CD4-positive, alpha-beta T cell treated with Interleukin-17A for 1 hour (primary cell): ENCODE measurements around the gene MYH13.

Experiments
- DNase-seq: peaks from one replicate; pipeline ENCODE4 v3.0.0-alpha.2; 2020

Gene MYH13

DNA sequence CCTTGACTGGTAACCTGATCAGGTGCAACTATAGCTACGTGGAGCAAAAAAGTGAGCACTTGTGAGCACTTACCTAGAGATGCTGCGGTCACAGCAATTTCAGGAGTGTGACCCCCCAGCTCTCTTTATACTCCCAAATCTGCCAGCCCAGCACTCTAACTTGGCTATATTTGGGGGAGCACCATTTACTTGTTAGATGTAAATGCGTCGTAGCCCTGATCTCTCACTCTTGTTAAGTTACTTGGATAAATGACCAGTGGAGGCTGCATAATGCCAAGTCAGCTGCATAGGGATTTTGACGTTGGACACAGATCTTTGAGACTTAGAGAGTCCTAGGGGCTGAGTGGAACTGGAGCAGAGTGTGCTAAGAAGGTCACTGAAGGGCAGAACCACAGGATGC lies at the start of gene MYH13:
TSS of gene MYH13 (minus strand) at position 101 of the 400 bp plus-strand sequence. CDS start 8,476 bp downstream, outside the sequence.
- no peak for DNase-seq

DNA sequence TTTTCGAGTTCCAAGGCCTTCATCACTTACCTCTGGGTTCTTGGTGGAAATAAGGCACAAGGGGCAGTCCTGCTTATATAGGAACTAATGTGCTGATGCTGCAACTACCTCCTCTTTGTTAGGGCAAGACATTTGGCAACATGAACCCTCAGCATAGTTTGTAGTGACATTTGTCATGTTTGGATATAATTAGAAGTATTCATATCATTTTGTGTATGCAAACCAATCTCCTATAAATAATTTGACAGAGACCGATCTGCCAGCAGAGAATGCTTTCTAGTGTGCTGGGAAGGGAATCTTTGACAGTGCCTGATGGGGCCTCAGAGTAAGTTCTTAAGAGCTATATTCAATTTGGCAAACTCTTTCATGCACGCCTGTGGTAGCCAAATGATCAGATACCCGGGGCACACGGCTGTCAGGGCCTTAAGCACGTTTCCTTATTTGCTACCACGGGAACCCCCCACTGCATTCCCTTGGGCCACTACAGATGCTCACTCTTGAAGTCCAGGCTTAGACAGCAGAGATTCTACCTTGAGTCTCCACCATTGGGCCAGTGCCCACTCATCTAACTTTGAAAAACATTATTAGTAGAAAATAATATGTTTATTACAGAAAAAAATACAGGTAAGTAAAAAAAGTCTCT lies 49.2 kb upstream of the MYH13 start, which contains the start of gene MYH8:
TSS of gene MYH8 (minus strand) at position 51 of the 643 bp plus-strand sequence. CDS start 1,723 bp downstream, outside the sequence.
- no peak for DNase-seq

DNA sequence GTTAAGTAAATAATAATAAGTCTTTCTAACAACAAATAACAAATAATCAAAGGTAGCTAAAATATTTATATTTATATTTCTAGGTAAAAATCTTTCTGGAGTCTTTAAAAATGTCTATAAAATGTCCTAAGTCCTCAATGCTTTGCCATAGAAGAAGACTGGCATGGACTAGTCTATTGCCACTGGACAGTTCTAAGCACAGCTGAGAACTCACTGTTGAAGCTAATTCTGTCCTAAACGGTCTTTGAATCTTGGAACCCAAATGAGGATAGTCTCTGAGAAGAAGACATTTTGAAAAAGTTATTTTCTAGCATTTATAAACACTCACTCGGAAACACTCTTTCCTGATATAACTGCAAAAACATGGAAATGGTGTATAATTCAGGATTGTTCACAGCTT lies 48.4 kb upstream of the MYH13 start:
- DNase-seq: no peak

DNA sequence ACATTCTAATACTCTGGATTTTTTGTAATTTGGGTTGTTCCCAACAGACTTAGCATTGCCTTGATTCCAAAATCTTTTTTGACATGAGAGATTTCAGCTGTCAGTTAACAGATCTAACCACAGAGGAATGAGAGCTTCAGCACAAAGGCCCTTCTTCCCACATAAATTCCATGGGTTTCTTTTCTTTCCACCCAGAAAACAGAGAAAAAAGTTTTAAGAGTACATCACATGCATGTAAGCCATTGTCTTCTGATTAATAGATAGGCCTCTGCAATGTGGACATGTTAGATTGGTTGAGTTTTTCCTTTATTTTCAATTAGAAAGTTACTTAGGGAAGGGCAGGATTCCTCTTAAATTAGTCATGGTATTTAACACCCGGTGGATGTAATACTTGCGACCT lies 48.0 kb upstream of the MYH13 start:
- DNase-seq: no peak

DNA sequence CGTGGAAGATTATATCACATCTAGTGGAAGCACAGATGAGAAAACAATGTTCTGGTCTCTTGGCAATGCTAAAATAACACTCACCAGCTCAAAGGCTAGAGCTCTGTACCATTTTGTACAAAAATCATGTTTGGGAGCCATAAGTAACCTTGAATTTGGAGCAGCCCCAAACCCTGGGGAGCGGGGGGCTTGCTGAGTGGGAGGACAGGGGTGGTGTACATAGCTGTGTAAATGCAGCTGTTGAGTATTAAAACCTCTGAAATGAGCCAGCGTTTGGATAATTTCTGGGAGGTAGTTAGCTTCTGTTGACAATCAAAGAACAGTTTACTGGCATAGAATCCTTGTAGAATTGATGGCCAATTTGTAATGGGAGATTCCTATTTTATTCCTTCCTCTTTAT lies 44.6 kb upstream of the MYH13 start:
- DNase-seq: no peak

DNA sequence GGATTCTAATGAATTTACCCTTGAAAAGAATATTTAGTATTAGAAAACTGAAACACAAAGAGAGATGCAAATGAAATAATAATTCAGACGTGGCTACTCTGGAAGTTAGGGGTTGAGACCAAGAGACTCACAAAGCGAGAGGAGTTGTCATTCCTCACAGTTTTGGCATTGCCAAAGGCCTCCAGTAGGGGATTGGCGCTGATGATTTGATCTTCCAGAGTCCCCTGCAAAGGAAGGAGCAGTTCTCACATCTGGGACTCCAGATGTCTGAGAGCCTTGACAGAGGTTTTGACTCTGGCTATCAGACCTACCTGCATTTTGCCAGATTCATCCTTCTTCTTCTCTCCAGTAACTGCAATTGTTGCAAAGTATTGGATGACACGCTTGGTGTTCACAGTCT lies 42.4 kb upstream of the MYH13 start:
- no peak for DNase-seq

DNA sequence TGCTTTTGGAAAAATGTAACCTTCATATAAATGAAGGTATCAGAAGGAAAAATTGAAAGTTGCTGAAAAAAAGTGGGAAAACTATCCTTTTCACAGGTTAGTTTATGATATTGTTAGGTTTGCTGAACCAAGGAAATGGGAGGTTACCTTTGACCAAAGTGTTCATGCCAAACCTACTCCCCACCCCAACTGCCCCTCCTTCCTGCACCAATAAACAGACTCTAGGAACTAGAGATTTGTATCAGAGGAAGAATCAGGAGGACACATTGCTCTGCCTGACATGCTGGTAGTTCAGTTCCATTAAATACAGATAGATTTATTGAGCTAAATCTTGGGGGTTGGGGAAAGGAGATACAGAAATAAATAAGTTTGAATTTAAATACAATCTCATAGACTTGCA lies 30.8 kb upstream of the MYH13 start:
- DNase-seq: no peak

DNA sequence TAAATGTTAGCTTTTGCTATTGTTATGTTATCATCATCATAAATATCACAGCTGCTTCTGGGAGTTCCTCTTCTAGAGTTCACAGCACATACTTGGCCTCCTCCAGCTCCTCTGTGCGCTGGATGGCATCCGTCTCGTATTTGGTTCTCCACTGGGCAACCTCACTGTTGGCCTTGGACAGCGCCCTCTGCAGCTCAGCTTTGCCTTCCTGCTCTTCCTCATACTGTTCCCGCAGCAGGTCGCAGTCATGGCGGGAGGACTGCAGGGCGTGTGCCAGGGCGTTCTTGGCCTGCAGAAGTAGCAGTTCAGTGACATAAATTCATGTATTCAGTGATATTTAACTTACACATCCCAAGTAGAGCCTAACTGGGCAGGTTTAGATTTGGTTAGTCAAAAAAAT lies 25.5 kb upstream of the MYH13 start:
- no peak for DNase-seq

DNA sequence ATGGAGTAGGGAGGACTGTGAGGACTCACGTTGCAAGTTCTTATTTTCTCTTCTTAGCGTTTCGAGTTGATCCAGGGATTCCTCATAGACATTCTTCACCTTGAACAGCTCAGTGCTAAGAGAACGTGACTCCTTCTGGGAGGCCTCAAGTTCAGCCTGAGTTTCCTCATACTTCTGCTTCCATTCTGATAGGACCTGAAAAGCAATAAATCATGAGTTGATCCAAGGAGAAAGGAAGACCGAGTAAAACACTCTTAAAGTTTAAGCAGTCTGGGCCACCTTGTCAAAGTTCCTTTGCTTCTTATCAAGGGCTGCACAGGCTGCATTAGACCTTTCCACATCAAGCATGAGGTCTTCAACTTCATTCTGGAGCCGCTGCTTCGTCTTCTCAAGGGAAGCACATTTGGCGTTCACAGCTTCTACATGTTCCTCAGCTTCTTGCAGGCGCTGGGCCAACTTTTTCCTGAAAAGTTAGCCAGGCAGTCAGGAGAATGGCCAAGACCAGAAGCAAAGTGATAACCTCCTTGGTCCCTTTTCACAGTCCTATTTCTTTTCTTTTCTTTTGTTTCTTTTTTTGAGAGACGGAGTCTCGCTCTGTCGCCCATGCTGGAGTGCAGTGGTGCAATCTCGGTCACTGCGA lies 23.8 kb upstream of the MYH13 start:
- DNase-seq: no peak

DNA sequence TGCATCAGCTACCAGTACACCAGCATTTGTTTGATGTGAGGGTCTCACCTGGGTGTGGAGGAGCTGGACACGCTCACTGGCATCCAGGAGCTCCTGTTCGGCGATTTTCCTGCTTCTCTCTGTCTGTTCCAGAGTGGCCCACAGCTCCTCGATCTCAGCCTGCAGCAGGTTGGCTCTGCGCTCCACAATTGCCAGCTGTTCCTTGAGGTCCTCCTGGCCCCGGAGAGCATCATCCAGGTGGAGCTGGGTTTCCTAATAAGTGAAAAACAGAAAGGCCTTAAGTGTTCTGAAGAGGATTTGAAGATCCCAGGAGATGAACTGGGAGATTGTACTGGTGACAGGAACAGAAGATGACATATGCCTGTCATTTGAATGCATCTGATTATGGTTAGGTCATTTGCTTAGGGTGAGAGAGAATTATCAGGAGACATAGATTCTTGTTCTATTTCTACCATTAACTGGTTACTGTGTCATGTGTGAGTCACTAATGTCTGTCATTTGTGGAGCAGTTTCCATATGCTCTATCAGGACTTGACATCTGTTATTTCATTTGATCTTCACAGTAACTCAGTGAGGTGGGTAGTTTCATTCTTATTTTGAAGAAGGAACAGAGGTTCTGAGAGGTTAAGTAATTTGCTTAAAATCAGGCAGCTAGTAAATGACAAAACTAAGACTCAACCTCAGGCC lies 21.5 kb upstream of the MYH13 start:
- DNase-seq: no peak

DNA sequence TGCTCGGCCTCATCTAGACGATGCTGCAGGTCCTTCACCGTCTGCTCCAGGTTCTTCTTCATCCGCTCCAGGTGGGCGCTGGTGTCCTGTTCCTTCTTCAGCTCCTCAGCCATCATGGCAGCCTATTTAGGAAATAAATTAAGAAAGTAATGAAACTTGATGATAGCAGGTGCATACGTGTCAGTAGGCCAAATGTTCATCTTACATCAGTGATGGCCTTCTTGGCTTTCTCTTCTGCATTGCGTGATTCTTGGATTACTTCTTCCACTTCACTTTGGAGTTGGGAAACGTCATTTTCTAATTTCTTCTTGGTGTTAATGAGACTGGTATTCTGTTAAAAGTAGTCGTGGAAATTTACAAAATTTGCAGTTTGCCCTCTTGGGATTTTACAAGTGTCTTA lies 20.1 kb upstream of the MYH13 start:
- DNase-seq: no peak

DNA sequence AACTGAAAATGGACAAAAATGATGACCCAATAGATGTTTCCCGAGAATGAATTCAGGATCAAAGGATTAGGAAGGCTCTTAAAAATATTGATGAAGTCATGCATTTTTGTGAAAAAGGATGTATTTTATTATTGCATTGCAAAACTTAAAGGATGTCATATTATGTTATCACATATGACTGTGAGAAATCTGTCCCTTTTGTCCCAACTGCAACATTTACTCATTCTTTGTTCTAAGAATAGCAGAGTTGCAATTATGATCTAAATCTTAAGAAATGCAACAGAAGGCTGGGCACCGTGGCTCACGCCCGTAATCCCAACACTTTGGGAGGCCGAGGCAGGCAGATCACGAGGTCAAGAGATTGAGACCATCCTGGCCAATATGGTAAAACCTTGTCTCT lies 13.1 kb upstream of the MYH13 start:
- DNase-seq: no peak

DNA sequence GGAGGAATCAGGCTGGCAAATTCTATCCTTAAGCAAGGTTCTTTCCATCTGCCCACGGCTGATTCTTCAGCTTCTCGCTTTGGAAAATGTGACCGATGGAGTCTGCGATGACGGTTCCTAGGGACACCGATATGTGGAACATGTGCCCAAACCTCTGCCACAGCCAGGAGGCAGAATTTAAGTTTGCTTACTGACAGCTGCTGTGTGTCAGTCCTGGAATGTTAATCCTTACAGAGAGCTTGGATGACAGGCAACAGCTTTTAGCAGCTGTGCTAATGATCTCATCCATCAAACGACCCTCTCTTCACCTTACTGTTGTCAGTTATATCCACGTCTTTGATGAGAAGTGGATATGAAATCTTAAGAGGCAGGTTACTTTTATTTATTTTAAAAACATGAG lies 11.4 kb upstream of the MYH13 start:
- DNase-seq: no peak

DNA sequence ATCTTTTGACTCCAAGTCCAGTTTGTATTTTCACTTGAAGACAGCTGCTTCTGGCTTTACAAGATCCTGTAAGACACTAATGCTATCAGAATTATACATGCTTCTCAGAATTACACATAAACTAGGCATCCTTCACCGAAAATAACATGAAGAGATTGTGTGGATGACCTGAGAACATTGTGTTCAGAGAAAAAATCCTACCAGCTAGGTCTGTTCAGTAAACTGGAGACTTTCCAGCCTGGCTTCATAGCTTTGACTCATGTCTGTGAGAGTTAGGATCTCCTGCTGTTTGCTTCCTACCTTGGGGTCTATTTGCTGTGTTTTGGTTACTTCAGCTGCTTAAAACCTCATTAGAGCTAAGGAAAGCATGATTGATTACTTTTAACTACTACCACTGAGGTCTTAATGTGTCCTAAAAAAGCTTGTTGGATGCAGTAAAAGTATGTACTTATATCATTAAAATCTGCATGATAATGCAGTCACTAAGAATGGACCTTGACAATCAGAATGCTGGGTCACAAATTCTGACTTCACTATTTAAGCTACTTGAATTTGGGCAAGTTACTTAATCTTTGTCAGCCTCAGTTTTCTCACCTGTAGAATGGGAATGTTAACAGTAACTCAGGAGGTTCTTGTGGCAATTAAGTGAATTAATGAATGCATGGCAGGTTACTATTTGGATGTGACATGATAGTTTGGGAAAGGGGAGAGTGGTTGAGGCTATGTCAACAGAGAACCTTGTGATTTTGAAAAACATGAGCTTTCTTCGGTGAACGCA lies 8.0 kb upstream of the MYH13 start:
- DNase-seq: no peak

DNA sequence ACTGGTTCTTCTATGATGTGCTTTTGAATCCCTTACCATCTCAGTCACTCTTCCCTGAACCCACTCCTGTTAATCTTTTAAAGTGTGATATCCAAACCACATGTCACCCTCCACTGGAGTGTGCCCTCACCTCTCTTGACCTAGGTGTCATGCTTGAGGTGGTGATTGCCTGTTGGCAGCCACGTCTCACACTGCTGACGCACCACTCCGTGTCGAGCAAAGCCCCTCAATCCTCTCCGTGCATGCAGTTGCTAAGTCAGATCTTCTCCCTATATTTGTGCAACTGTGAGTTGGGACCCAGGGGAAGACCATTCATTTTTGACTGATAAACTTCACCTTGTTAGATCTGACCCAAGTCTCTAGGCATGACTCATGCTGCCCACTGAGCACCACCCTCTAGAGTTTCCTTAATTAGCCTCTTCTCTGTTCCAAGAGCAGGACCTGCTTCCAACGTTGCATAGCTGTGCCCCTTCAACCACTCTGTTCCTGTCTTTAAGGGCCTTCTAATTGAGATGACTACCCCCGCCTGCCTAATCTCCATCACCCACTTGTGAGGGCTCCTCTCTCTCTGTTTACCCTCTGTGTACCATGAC lies 2.7 kb downstream of the MYH13 start:
- DNase-seq: no peak

DNA sequence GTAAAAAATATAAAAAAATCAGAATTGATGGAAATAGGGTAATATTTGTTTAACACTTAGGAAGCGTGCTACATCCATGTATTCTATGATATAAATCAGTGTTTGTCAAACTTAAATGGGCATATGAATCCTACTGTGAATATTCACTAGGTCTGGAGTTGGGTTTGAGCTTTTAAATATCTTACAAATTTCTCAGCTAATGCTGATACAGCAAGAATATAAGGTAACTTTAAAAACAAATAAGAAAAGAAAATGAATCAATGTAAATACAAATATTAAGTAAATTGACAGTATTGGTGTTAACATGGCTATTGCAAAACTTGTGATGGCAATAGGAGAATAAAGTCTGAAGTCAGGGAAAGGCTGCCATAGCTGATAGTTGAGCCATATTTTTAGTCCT lies 3.6 kb downstream of the MYH13 start:
- DNase-seq: no peak

DNA sequence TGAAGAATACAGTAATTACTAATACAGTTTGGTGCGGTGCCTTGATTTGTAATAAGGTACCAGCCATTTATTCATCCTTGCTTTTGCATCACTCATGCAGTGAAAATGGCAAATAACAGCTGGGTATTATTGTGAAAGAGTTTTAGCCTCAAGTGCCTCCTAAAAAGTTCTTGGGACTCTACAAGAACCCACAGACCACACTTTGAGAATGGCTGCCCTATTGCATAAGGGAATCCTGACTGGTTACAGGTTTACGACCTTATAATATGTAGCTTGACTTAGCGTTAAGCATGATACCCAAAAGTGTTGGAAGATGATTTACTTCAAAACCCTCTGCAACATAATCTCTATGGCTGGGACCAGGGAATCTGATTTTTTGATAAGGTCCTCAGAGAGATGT lies 4.2 kb downstream of the MYH13 start:
- DNase-seq: no peak

DNA sequence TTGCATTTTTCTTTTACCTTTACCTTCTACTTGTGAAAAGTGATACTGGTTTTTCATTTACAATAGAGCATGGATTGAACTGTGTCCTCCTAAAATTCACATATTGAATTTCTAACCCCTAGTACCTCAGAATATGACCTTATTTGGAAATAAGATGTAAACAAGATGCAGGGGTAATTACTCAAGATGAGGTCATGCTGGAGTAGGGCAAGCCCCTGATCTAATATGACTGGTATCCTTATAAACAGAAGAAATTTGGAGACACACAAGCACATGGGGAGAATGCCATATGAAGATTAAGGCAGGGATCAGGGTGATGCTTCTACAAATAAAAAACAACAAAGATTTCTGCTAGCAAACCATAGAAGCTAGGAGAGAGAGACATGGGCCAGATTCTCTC lies 12.2 kb downstream of the MYH13 start:
- DNase-seq: no peak

DNA sequence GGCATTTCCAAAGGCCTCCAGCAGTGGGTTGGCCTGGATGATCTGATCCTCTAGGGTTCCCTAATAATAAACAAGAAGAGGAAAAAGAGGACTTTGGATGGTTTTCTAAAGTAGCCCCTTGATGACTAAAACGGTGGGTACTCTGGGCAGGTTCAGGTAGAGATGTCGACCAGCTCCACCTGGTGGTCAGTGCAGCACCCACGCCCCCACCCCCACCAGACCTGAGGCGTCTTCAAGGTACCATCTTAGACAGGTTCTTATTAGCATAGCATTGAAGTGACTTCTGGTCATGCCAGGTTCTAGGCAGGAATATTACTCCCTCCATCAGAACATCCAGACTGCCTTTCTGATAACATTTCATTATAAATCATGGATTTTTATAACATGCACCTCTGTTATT lies 15.0 kb downstream of the MYH13 start:
- no peak for DNase-seq

DNA sequence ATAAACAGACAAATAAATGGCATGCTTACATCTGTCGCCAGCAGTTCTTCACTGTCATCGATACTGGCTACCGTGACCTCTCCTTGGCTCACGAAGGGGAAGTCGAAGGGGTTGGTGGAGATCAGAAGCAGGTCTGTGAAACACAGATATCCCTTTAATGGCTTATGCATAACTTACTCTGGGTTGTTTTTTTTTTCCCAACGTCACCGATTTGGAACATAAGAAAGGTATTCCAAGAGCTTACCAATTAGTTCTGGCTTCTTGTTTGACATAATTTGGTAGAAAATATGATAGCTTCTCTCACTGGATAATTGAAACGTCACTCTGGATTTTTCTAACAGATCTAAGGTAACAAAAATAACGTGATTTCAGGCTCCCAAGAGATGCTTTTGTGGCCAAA lies 18.2 kb downstream of the MYH13 start:
- no peak for DNase-seq

DNA sequence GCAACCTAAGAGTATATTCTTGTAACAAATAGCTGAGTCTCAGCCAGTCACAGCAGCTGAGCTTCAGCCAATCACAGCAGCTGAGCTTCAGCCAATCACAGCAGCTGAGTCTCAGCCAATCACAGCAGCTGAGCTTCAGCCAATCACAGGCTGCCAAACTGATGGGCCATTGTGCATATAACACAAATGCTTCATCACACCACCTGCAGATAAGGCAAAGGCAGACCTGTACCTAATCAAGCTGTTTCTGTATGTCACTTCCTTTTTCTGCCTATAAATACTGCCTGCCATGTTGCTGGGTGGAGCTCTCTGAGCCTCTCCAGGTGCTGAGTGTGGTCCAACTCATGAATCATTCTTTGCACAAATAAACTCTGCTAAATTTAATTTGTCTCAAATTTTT lies 19.9 kb downstream of the MYH13 start:
- no peak for DNase-seq

DNA sequence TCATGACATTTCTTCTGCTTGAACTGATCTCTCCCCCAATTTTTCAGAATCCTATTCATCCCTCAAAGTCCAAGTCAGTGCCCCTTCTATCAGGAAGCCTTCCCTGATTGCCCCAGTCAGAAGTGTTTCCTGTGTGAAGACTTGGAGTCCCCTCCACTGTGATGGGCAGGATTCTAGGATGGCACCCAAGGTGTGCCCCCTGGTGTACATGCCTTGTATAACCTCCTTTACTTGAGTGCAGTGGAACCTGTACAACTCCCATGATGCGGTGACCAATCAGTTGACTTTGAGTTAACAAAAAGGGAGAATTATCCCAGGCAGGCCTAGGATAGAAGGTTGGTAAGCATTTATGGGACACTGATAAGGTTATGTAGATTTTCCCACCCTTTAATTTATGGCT lies 23.4 kb downstream of the MYH13 start:
- no peak for DNase-seq

DNA sequence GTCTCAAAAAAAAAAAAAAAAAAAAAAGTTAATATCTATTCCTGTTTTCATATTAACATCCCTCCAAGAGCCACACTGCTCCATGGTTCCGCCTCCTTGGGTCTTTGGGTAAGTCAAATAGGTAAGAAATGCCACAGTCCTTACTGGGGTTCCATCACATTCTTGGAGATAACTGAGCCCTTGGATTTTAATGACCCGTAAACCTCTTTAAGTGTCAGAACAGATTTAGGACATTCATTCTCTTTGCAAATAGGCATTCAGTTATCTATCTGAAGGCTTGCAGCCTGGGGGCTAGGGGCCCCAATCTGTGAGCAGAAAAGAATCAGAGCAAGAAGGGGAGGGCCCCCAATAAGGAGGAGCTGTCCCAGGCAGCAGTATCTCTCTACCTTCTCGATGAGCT lies 28.0 kb downstream of the MYH13 start:
- no peak for DNase-seq
